ENCODE results near the gene FMR1. TPM values are rescaled to one million over a fixed set of nuclear protein-coding genes. Genes with fewer than 3 reads are reported as not detected.
A peak's percentile ranks its signal among the peaks of the same experiment; 100 is the strongest.

Gene FMR1
- 23.4 and 36.0 TPM in 2 replicates for total RNA-seq (2014; rRNA removed; shearing (Covaris generic))

DNA sequence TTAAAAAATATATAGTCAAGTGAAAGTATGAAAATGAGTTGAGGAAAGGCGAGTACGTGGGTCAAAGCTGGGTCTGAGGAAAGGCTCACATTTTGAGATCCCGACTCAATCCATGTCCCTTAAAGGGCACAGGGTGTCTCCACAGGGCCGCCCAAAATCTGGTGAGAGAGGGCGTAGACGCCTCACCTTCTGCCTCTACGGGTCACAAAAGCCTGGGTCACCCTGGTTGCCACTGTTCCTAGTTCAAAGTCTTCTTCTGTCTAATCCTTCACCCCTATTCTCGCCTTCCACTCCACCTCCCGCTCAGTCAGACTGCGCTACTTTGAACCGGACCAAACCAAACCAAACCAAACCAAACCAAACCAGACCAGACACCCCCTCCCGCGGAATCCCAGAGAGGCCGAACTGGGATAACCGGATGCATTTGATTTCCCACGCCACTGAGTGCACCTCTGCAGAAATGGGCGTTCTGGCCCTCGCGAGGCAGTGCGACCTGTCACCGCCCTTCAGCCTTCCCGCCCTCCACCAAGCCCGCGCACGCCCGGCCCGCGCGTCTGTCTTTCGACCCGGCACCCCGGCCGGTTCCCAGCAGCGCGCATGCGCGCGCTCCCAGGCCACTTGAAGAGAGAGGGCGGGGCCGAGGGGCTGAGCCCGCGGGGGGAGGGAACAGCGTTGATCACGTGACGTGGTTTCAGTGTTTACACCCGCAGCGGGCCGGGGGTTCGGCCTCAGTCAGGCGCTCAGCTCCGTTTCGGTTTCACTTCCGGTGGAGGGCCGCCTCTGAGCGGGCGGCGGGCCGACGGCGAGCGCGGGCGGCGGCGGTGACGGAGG lies at the start of gene FMR1:
Gene FMR1, plus strand, starts transcription at position 728 of the 831 bp plus-strand sequence. CDS start 261 bp downstream, outside the sequence.
- Histone ChIP-seq H3K27ac (peak within 1 kb of the TSS; percentile 75), H3K9me3 (replicated peaks) (no peaks in the 10 kb centered on the region), H3K4me1 (replicated peaks) (peaks cover 9% of the 10 kb centered on the region), H3K27me3 (replicated peaks) (no peaks in the 10 kb centered on the region), H3K4me3 (peak within 1 kb of the TSS; percentile 76), H3K36me3 (peaks cover 5% of the 10 kb centered on the region; the same call in 1 of the 2 replicates)
- DNase-seq (ENCODE audit: low read depth in 1 of 2, low spot score in 2 of 2), result peak; percentile 79 to 89

DNA sequence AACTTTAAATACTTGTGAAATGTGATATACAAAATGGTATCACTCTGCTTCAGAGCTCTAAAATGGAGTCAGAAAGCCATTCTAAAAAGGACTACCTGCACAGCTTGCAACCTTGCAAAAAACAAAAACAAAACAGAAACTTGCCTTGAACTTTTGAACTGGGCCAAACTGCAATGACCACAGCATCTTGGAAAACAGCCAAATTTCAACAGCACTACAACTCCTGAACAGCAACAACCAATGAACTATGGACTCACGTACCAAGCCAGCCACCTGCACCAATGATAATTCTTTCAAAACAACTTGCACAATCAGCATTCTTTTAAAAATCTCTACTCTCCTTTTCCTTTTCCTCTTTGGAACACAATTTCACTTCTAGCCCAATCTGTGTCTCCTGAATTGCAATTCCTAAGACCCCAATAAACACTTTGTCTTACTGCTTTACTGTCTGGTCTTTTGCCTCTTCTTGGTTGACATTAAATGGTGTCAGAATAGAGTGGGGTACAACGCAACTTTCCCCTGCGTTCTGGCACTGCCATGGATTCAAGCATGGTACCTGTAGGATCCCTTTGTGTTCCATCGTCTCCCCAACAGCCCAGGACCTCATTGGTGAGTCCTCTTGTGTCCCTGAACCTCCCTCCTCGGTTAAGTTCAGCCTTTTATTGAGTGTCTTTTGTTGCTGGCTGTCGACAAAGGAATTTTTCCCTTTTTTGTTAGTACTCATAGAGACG lies 35.7 kb upstream of the FMR1 start:
- DNase-seq (ENCODE audit: low read depth in 1 of 2, low spot score in 2 of 2), result no peak
- Histone ChIP-seq H3K4me1 (replicated peaks) (no peaks in the 10 kb centered on the region), H3K27ac (no peak overlapping the region), H3K36me3 (no peaks in the 10 kb centered on the region), H3K27me3 (replicated peaks) (no peaks in the 10 kb centered on the region), H3K4me3 (no peak overlapping the region), H3K9me3 (replicated peaks) (no peaks in the 10 kb centered on the region)

DNA sequence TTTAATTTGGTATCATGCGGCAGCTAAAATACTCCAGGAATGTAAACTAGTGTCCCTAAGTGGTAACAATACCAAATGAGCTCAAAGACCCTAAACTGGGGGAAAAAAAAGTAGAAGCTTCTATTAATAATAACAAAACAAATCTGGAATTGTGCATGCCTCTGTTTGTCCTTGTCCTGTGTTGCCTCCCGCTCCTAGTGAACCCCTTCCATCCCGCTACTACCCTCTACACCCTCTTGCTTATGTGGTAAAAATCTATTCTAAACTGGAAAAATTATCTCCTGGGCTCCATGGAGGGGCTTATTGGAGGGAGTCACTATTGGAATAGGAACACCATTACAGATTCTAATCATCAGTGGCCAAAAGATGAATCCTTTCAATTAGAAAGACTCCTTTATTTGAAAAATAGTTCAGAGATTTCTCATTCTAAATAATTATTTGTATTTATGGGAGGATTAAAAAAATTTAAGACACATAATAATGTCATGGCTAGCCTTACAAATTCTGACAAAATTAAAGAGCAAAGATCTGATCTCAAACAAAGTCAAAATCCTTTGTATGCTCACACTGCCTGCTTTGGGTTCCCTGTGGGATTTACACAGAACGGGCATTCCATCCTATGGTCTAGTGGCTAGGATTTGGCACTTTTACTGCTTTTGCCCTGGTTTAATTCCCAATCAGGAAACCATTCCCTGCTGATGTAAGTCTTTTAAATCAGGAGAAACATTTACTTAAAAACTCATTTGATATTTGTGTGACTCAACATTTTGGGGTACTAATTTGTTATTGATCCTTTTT lies 34.7 kb upstream of the FMR1 start:
- H3K27ac ChIP-seq, result no peak overlapping the region
- DNase-seq (ENCODE audit: low read depth in 1 of 2, low spot score in 2 of 2), result no peak
- no peaks in the 10 kb centered on the region for H3K9me3 ChIP-seq (replicated peaks)
- no peak overlapping the region for H3K4me3 ChIP-seq
- no peaks in the 10 kb centered on the region for H3K27me3 ChIP-seq (replicated peaks)
- H3K36me3 ChIP-seq, result no peaks in the 10 kb centered on the region
- H3K4me1 ChIP-seq (replicated peaks), result no peaks in the 10 kb centered on the region

DNA sequence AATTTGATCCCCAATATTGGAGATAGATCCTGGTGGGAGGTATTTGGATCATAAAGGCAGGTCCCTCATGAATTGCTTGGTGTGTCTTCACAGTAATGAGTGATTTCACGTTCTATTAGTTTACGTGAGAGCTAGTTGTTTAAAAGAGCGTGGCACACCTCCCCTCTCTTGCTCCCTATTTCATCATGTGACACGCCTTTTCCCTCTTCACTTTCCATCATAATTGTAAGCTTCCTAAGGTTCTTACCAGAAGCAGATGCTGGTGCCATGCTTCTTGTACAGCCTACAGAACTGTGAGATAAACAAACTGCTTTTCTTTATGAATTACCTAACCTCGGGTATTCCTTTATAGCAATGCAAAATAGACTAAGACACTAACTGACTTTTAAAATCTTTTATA lies 34.0 kb upstream of the FMR1 start:
- no peaks in the 10 kb centered on the region for H3K27me3 ChIP-seq (replicated peaks)
- no peak overlapping the region for H3K27ac ChIP-seq
- no peaks in the 10 kb centered on the region for H3K9me3 ChIP-seq (replicated peaks)
- no peaks in the 10 kb centered on the region for H3K4me1 ChIP-seq (replicated peaks)
- H3K4me3 ChIP-seq, result no peak overlapping the region
- DNase-seq (ENCODE audit: low read depth in 1 of 2, low spot score in 2 of 2), result no peak
- no peaks in the 10 kb centered on the region for H3K36me3 ChIP-seq

DNA sequence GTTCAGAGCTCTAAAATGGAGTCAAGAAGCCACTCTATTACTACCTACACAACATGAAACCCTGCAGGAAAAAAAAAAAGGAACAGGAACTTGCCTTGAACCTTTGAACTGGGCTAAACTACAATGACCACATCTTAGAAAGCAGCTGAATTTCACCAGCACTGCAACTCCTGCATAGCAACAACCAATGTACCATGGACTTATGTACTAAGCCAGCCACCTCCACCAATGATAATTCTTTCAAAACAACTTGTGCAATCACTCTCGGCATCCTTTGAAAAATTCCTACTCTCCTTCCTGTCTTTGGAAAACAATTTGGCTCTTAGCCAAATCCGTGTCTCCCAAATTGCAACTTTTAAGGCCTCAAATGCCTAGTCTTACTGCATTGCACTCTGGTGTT lies 26.8 kb upstream of the FMR1 start:
- Histone ChIP-seq H3K4me1 (replicated peaks) (no peaks in the 10 kb centered on the region), H3K9me3 (replicated peaks) (no peaks in the 10 kb centered on the region)
- no peak for DNase-seq (ENCODE audit: low read depth in 1 of 2, low spot score in 2 of 2)

DNA sequence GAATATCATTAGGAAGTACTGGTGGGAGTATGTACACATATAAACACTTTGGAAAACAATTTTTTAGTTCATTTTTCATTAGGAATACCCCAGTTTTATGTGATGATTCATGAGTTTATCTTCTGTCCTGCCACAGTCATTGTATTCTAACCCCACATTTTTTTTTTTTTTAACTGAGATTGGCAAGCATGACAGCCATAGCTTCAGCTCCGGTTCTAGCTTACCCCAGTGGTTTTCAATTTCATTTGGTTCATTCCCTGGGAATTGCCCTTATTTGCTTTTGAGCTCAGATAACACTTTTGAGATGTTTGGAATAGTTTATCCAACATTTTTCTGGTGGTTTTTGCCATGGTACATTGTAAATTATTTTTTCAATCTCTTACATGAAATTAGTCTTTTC lies 21.0 kb upstream of the FMR1 start:
- Histone ChIP-seq H3K27me3 (replicated peaks) (no peaks in the 10 kb centered on the region), H3K4me3 (no peak overlapping the region), H3K9me3 (replicated peaks) (no peaks in the 10 kb centered on the region), H3K36me3 (no peaks in the 10 kb centered on the region), H3K27ac (no peak overlapping the region), H3K4me1 (replicated peaks) (no peaks in the 10 kb centered on the region)
- no peak for DNase-seq (ENCODE audit: low read depth in 1 of 2, low spot score in 2 of 2)

More for the DNA sequence above, 26.8 kb upstream of the FMR1 start:
- Histone ChIP-seq H3K27ac (no peak overlapping the region), H3K36me3 (no peaks in the 10 kb centered on the region), H3K27me3 (replicated peaks) (no peaks in the 10 kb centered on the region), H3K4me3 (no peak overlapping the region)

DNA sequence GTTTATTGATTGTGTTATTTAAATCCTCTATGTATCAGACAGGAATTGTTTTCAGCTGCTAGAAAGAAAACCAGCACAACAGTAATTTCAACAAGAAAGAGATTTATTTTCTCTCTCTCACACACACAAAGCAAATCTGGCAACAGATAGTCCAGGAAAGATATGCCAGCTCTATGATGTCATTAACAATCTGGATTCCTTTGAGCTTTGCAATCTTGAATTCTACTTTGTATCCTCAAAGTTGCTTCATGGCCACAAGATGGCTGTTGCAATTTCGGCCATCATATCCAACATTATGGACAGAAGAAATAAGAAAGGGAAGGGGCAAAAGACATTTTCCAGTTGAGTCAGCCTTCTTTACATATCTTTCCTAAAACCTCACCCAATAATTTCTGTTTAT lies 19.8 kb upstream of the FMR1 start:
- no peaks in the 10 kb centered on the region for H3K4me1 ChIP-seq (replicated peaks)
- H3K27ac ChIP-seq, result no peak overlapping the region
- H3K27me3 ChIP-seq (replicated peaks), result no peaks in the 10 kb centered on the region
- no peak overlapping the region for H3K4me3 ChIP-seq
- H3K9me3 ChIP-seq (replicated peaks), result no peaks in the 10 kb centered on the region
- no peaks in the 10 kb centered on the region for H3K36me3 ChIP-seq
- DNase-seq (ENCODE audit: low read depth in 1 of 2, low spot score in 2 of 2), result no peak

DNA sequence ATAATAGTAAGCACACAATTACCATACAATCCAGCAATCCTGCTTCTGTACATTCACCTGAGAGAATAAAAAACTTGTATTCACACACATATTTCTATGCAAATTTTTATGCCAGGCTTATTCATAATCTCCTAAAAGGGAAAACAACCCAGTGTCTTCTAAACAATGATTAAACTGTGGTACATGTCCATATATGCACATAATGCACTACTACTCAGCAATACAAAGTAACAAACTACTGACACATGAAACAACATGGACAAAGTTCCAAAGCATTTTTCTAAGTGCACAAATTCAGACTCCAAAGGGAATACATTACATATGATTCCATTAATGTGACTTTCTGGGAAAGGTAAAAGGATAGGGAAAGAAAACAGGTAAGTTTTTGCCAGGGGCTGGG lies 18.0 kb upstream of the FMR1 start:
- Histone ChIP-seq H3K27ac (no peak overlapping the region), H3K9me3 (replicated peaks) (no peaks in the 10 kb centered on the region), H3K36me3 (no peaks in the 10 kb centered on the region), H3K27me3 (replicated peaks) (no peaks in the 10 kb centered on the region), H3K4me1 (replicated peaks) (no peaks in the 10 kb centered on the region), H3K4me3 (no peak overlapping the region)
- DNase-seq (ENCODE audit: low read depth in 1 of 2, low spot score in 2 of 2), result no peak

DNA sequence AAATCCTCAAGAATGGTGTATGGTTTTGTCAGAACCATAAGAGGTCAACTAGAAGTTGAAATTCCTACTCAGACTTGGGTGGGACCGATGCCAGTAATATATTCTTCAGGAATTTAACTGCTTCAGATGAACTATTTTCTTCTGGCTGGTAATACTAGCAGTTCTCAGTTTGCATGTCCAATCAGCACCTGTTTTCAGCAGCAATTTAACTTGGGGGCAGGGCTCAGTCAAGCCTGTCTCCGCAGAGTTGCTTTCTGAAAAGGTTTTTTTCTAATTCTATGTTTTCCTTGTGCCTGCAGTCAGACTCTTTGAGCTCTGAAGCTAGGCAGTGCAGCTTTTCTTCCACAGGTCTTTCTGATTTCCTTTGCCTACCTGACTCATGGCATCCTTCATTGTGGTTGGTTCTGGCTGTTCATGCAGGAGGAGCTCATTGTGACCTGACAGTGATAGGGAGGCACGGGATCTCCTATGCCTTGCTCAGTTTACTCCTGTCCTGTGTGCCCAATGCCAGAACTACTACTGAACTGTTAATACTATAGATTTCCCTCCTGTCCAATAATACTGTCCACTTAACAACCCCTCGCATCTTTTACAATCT lies 17.3 kb upstream of the FMR1 start:
- H3K4me3 ChIP-seq, result no peak overlapping the region
- DNase-seq (ENCODE audit: low read depth in 1 of 2, low spot score in 2 of 2), result no peak
- no peaks in the 10 kb centered on the region for H3K9me3 ChIP-seq (replicated peaks)
- H3K36me3 ChIP-seq, result no peaks in the 10 kb centered on the region
- no peak overlapping the region for H3K27ac ChIP-seq
- H3K4me1 ChIP-seq (replicated peaks), result no peaks in the 10 kb centered on the region
- no peaks in the 10 kb centered on the region for H3K27me3 ChIP-seq (replicated peaks)

DNA sequence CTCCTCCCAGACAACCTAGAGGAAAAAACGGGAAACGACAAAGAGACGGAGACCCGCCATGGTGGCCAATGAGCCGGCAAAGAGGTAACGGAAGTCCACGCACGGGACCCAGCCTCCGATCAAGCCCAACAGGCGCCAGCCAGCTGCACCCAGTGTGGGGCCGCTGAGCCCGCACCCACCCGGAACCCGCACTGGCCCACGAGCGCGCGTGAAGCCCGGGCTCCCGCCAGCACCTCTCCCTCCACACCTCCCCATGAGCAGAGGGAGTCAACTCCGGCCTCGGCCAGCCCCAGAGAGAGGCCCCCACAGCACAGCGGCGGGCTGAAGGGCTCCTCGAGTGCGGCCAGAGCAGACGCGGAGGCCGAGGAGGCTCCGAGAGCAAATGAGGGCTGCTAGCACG lies 14.6 kb upstream of the FMR1 start:
- Histone ChIP-seq H3K4me3 (no peak overlapping the region), H3K27ac (no peak overlapping the region), H3K27me3 (replicated peaks) (no peaks in the 10 kb centered on the region), H3K9me3 (replicated peaks) (no peaks in the 10 kb centered on the region), H3K4me1 (replicated peaks) (no peaks in the 10 kb centered on the region), H3K36me3 (no peaks in the 10 kb centered on the region)
- no peak for DNase-seq (ENCODE audit: low read depth in 1 of 2, low spot score in 2 of 2)

DNA sequence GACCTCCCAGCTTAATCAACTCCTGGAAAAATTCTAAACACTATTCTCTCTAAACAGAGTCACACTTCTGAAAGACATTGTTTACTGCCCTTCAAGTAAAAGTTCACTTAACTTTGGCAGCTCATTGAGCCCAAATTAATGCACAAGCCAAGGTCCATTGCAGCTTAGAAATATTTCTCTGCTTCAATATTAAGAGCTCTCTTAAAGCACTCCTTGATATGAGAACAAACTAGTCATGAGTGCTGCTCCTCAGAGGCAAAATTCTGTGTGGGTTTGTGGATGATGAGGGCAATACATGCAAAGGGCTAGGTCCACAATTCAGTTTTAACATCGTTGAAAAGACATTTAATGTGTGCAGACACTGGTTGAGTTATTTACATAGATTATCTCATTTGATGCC lies 12.8 kb upstream of the FMR1 start:
- Histone ChIP-seq H3K4me1 (replicated peaks) (no peaks in the 10 kb centered on the region), H3K36me3 (no peaks in the 10 kb centered on the region)

DNA sequence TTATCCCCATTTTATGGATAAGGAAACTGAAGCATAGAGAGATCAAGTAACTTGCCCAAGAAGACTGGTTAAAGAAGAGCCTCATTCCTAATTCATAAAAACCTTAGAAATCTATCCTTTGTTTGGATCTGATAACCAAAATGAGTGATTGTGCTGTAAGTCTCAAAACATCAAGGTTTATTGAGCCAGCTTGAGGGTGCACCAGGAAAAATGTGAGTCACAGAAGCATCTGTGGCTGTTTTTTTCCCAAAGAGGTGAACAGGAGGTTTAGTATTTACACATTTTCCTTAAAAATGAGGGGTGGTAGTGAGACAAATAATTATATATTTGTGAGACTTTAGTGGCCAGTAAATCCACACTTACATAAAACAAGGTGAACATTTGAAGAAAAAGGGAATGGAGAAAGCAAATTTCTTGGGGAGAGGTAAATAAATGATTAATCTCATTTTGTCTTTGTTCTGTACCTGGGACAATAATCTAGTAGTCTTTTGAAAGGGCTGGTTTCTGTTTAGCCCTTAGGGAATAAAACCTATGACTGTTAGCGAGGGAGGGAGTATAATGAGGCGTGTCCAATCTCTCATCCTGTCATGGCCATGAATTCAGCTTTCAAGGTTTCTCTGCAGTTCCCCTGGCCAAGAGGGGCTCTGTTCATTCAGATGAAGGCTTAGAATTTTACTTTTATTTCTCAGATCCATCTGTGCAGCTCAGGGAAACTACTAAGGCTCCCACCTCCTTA lies 12.2 kb upstream of the FMR1 start:
- Histone ChIP-seq H3K4me1 (replicated peaks) (no peaks in the 10 kb centered on the region), H3K4me3 (no peak overlapping the region), H3K27ac (no peak overlapping the region), H3K27me3 (replicated peaks) (no peaks in the 10 kb centered on the region), H3K9me3 (replicated peaks) (no peaks in the 10 kb centered on the region), H3K36me3 (no peaks in the 10 kb centered on the region)
- no peak for DNase-seq (ENCODE audit: low read depth in 1 of 2, low spot score in 2 of 2)

More for the DNA sequence above, 12.8 kb upstream of the FMR1 start:
- no peaks in the 10 kb centered on the region for H3K27me3 ChIP-seq (replicated peaks)
- no peaks in the 10 kb centered on the region for H3K9me3 ChIP-seq (replicated peaks)
- DNase-seq (ENCODE audit: low read depth in 1 of 2, low spot score in 2 of 2), result no peak
- no peak overlapping the region for H3K4me3 ChIP-seq
- H3K27ac ChIP-seq, result no peak overlapping the region

DNA sequence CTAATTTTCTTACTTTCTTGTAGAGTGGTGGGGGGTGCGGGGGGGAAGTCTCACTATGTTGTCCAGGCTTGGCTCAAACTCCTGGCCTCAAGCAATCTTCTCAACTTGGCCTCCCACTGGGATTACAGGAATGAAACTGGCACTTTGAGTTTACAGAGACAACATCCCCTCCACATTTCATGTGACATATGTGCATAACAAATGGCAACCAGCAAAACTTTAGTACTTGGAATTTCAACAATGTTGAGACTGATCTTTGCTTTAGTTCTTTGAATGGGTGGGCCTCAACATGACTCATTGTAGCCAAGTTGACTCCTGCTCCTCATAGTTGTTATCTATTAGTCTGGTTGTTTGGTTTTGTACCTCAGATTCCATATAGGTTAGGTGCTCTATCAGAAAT lies 11.4 kb upstream of the FMR1 start:
- Histone ChIP-seq H3K27me3 (replicated peaks) (no peaks in the 10 kb centered on the region), H3K36me3 (no peaks in the 10 kb centered on the region), H3K27ac (no peak overlapping the region), H3K9me3 (replicated peaks) (no peaks in the 10 kb centered on the region), H3K4me3 (no peak overlapping the region), H3K4me1 (replicated peaks) (no peaks in the 10 kb centered on the region)
- no peak for DNase-seq (ENCODE audit: low read depth in 1 of 2, low spot score in 2 of 2)
